Ascending aorta (tissue), 2 donors: ENCODE measurements around the gene COPG2. TPM values are rescaled to one million over a fixed set of nuclear protein-coding genes. Genes with fewer than 3 reads are reported as not detected.

ENCODE experiments used
- DNase-seq, 2 donors: peaks; one replicate each; pipeline ENCODE4 v3.0.0-alpha.2; 2019; ENCODE audit warnings: low spot score in 2 of 2
- H3K27ac ChIP-seq, 2 donors: fragments of 200-600 bp; sonication (generic); one replicate each; pipeline ENCODE4 v1.5.1; 2016 to 2017; ENCODE audit warnings: mild to moderate bottlenecking in 1 of 2
- H3K27me3 ChIP-seq: fragments of 200-600 bp; sonication (generic); one replicate; pipeline ENCODE4 v1.5.1; 2017
- H3K36me3 ChIP-seq, 2 donors: fragments of 200-600 bp; sonication (generic); one replicate each; pipeline ENCODE4 v1.5.1; 2016
- H3K4me1 ChIP-seq, 2 donors: fragments of 200-600 bp; sonication (generic); one replicate each; pipeline ENCODE4 v1.5.1; 2016 to 2017; ENCODE audit warnings: mild to moderate bottlenecking in 1 of 2
- H3K4me3 ChIP-seq, 2 donors: fragments of 200-600 bp; sonication (generic); one replicate each; pipeline ENCODE4 v1.5.1; 2016 to 2017; ENCODE audit warnings: mild to moderate bottlenecking in 1 of 2
- H3K9me3 ChIP-seq, 2 donors: fragments of 200-600 bp; sonication (generic); one replicate each; pipeline ENCODE4 v1.5.1; 2016
- intact Hi-C: fragments of 100-400 bp; cut with DNase I; formaldehyde crosslinking; loops from one replicate; pipeline ENCODE4 v1.15.1; 2023
- total RNA-seq: library from RNA; depleted of rRNA; stranded (reverse); fragments of >200 nt; gene quantifications from one replicate; pipeline ENCODE4 v1.1.0, GENCODE V29; 2016
- TF ChIP-seq, protein P1 (sequence below), 3 experiments: fragments of 200-600 bp in 2 of 3; fragments of 450-650 bp in 1 of 3; sonication (generic) in 2 of 3; IDR thresholded peaks; one replicate each; pipeline ENCODE4 v1.5.1; 2016 to 2019; ENCODE audit warnings: antibody characterized with exemption in 3 of 3, mild to moderate bottlenecking in 1 of 3, moderate library complexity in 1 of 3

COPG2 gene
- total RNA-seq, 1 donor from 2014 or later = 5.4 TPM

DNA sequence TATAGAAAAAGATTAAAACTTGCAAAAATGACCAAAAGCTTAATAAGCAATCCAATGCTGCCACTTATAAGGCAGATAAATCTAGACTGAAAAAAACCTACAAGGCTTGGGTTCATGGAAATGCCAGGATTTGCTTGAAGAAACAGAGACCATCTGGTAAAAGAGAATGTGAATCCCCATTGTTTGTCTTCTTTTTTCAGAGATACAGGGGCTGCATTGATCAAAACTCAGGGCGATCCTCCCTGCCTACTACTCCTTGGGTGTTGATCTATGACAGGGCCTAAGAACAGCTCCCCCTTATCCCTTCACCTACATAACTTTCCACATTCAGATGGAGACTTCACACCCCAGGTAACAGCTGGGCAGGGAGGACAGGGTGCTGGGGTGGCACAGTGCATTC, 21.1 kb upstream of the COPG2 start:
- Histone ChIP-seq H3K27ac (no peak overlapping the region), H3K4me3 (no peak overlapping the region), H3K36me3 (no peaks in the 10 kb centered on the region), H3K9me3 (peaks cover 0 to 4% of the 10 kb centered on the region in 2 donors), H3K4me1 (no peaks in the 10 kb centered on the region), H3K27me3 (no peaks in the 10 kb centered on the region)
- intact Hi-C loops = no loop called here
- no peak for DNase-seq
- TF ChIP-seq, protein P1, sequence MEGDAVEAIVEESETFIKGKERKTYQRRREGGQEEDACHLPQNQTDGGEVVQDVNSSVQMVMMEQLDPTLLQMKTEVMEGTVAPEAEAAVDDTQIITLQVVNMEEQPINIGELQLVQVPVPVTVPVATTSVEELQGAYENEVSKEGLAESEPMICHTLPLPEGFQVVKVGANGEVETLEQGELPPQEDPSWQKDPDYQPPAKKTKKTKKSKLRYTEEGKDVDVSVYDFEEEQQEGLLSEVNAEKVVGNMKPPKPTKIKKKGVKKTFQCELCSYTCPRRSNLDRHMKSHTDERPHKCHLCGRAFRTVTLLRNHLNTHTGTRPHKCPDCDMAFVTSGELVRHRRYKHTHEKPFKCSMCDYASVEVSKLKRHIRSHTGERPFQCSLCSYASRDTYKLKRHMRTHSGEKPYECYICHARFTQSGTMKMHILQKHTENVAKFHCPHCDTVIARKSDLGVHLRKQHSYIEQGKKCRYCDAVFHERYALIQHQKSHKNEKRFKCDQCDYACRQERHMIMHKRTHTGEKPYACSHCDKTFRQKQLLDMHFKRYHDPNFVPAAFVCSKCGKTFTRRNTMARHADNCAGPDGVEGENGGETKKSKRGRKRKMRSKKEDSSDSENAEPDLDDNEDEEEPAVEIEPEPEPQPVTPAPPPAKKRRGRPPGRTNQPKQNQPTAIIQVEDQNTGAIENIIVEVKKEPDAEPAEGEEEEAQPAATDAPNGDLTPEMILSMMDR (IDR thresholded peaks at IDR 0.05) = no peak

DNA sequence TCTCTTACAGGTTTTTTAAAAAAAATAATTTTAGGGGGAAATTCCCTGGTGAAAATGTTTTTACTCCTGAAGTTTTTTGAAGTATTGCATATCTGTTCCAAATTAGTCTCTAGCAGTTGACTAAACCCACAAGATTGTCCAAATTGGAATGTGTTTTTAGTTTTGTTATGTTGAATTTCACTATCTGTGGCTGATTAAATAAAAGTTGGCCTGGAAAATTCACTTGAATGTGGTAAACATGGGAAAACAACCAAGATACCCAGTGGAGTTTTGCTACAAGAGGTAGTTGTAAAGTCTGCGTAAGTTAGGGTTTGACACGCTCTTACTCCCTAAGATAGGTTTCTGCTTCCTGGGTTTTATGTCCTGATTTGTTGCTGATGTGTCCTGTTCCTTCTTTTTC, 14.5 kb upstream of the COPG2 start:
- TF ChIP-seq, protein P1 (IDR thresholded peaks at IDR 0.05) = no peak
- H3K36me3 ChIP-seq = no peaks in the 10 kb centered on the region
- DNase-seq = no peak
- H3K27ac ChIP-seq = no peak overlapping the region
- no peaks in the 10 kb centered on the region for H3K4me1 ChIP-seq
- H3K4me3 ChIP-seq = no peak overlapping the region
- intact Hi-C loops = no loop called here
- H3K27me3 ChIP-seq = no peaks in the 10 kb centered on the region
- no peaks in the 10 kb centered on the region for H3K9me3 ChIP-seq

DNA sequence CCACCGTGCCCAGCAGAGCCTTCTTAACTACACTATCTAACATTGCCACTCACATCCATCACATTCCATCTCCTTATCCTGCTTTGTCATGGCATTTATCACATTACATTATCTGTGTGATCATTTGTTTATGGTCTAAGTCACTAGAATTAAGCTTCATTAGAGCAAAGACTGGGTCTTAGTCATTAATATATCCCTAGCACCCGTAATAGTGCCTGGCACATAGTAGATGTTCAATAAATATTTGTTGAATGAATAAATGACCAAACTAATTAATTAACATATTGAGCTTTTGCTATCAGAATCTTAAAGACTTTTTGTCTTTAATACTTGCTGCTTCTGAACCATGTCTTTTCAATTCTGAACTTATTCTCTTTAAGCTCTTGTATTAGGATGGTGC, 5.9 kb upstream of the COPG2 start:
- TF ChIP-seq, protein P1 (IDR thresholded peaks at IDR 0.05) = no peak
- Histone ChIP-seq H3K27ac (no peak overlapping the region), H3K36me3 (no peaks in the 10 kb centered on the region), H3K4me1 (no peaks in the 10 kb centered on the region), H3K9me3 (no peaks in the 10 kb centered on the region), H3K4me3 (no peak overlapping the region), H3K27me3 (no peaks in the 10 kb centered on the region)
- no peak for DNase-seq
- intact Hi-C loops = no loop called here

DNA sequence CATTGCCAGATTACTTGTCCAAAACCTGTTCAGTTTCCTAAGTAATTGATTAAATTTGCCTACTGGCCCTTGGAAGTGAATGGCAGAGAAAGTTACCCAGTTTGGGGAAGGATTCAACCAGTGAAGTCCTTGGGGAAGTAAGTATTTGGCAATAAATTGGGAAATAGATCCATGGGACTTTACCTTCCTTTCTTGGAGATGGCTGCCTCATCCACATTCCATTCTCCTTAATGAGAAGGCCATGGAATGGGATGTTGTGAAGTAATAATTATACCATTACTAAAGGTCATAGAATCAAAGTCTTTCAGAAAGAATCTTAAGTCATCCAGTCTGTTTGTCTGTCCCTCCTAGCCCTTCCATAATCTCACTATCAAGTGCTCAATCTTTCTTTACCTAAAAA, 4.5 kb upstream of the COPG2 start:
- intact Hi-C loops = no loop called here
- Histone ChIP-seq H3K4me3 (no peak overlapping the region), H3K4me1 (peaks cover 0 to 3% of the 10 kb centered on the region in 2 donors), H3K9me3 (no peaks in the 10 kb centered on the region), H3K27me3 (no peaks in the 10 kb centered on the region), H3K36me3 (no peaks in the 10 kb centered on the region), H3K27ac (no peak overlapping the region)
- no peak for DNase-seq
- TF ChIP-seq, protein P1 (IDR thresholded peaks at IDR 0.05) = no peak

DNA sequence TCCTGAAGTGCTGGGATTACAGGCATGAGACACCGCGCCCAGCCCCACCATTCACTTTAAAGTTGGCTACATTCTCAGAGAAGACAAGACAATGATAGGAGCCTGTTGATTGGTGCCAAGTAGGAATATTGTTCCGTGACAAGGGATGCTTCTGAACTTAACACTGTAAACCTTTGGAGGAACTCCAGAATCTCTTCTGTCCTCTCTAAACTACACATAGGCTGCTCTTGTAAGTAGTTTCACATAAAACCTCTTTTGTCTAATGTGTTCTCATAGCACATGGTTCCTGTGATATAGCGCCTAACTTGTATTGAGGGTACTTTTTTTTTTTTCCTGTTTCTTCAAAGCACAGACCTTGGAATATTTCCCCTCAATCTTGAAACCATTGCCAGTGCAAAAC, 3.6 kb upstream of the COPG2 start:
- DNase-seq = no peak
- Histone ChIP-seq H3K27ac (no peak overlapping the region), H3K27me3 (no peaks in the 10 kb centered on the region), H3K4me1 (peaks cover 0 to 3% of the 10 kb centered on the region in 2 donors), H3K4me3 (no peak overlapping the region), H3K9me3 (no peaks in the 10 kb centered on the region), H3K36me3 (no peaks in the 10 kb centered on the region)
- intact Hi-C loops = no loop called here
- TF ChIP-seq, protein P1 (IDR thresholded peaks at IDR 0.05) = no peak
